Hepatocyte (in vitro differentiated cells): ENCODE measurements around the gene PTPN13.

Source experiments
- CTCF ChIP-seq: fragments of 200-600 bp; sonication (generic); IDR thresholded peaks from 2 replicates; pipeline ENCODE4 v1.5.1; 2016; ENCODE audit warnings: antibody characterized with exemption, mild to moderate bottlenecking; ENCODE audit not compliant: poor library complexity
- EZH2 ChIP-seq: fragments of 200-600 bp; sonication (generic); IDR thresholded peaks from 2 replicates; pipeline ENCODE4 v1.6.1; 2016; ENCODE audit warnings: antibody characterized with exemption, mild to moderate bottlenecking, borderline replicate concordance
- EZH2phosphoT487 ChIP-seq: fragments of 200-600 bp; sonication (generic); IDR thresholded peaks from one replicate; pipeline ENCODE4 v1.6.1; 2018; ENCODE audit warnings: antibody characterized with exemption, mild to moderate bottlenecking, low read depth, moderate library complexity; ENCODE audit not compliant: unreplicated experiment, severe bottlenecking

DNA sequence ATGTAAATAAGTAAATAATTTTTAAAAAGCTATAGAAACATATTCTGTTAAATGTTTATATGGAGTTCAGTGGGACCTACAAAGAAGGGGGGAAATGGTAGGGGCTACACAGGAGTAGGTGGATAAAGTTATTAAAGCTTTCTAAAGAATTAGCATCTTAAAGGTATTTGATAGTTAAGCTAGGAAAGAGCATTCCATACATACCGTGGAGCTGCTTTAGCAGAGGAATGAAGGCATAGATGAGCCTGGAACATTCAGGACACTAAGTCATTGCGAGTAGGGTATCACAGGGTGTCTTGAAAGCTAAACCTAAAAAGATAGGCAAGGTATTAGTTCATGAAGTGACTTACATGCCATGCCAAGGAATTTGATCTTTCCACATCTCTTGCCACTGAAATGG, 194.7 kb downstream of the PTPN13 start:
- TF ChIP-seq CTCF: no peak
- no peak for TF ChIP-seq EZH2
- no peak for TF ChIP-seq EZH2phosphoT487
